ENCODE measurements around the gene SLIT3.
A peak's percentile ranks its signal among the peaks of the same experiment; 100 is the strongest.

Gene SLIT3

GRCh38 chr5:168995024-168995423 lies 305.9 kb downstream of the SLIT3 start:
- Mint-ChIP-seq H3K27me3 (ENCODE audit: low read depth) (peaks cover 28% of the 10 kb centered on the region), H3K9me3 (no peaks in the 10 kb centered on the region), H3K4me1 (peaks cover 27% of the 10 kb centered on the region), H3K27ac (no peak overlapping the region), H3K36me3 (ENCODE audit: low read depth) (peaks cover 3% of the 10 kb centered on the region), H3K4me3 (no peak overlapping the region)
- no peak for TF ChIP-seq CTCF (IDR thresholded peaks at IDR 0.05; ENCODE audit: unreplicated experiment in 3 of 3)

GRCh38 chr5:168992687-168993086 lies 308.3 kb downstream of the SLIT3 start:
- Mint-ChIP-seq H3K27me3 (ENCODE audit: low read depth) (peaks cover 43% of the 10 kb centered on the region), H3K4me1 (peaks cover 44% of the 10 kb centered on the region), H3K4me3 (no peak overlapping the region), H3K9me3 (no peaks in the 10 kb centered on the region), H3K27ac (peak overlapping the region; percentile 85 to 93 (median 89)), H3K36me3 (ENCODE audit: low read depth) (peaks cover 3% of the 10 kb centered on the region)
- TF ChIP-seq CTCF (IDR thresholded peaks at IDR 0.05; ENCODE audit: unreplicated experiment in 3 of 3) = peak; percentile 43 to 51 (median 44)

GRCh38 chr5:168992016-168992415 lies 308.9 kb downstream of the SLIT3 start:
- peak overlapping the region; percentile 85 to 93 (median 89) for H3K27ac Mint-ChIP-seq
- peaks cover 3% of the 10 kb centered on the region for H3K36me3 Mint-ChIP-seq (ENCODE audit: low read depth)
- H3K27me3 Mint-ChIP-seq (ENCODE audit: low read depth) = peaks cover 45% of the 10 kb centered on the region
- H3K4me1 Mint-ChIP-seq = peaks cover 50% of the 10 kb centered on the region
- no peaks in the 10 kb centered on the region for H3K9me3 Mint-ChIP-seq
- H3K4me3 Mint-ChIP-seq = no peak overlapping the region
- TF ChIP-seq CTCF (IDR thresholded peaks at IDR 0.05; ENCODE audit: unreplicated experiment in 3 of 3) = no peak

GRCh38 chr5:168991311-168991710 lies 309.6 kb downstream of the SLIT3 start:
- H3K9me3 Mint-ChIP-seq = no peaks in the 10 kb centered on the region
- TF ChIP-seq CTCF (IDR thresholded peaks at IDR 0.05; ENCODE audit: unreplicated experiment in 3 of 3) = no peak
- no peak overlapping the region for H3K4me3 Mint-ChIP-seq
- peaks cover 48% of the 10 kb centered on the region for H3K27me3 Mint-ChIP-seq (ENCODE audit: low read depth)
- H3K36me3 Mint-ChIP-seq (ENCODE audit: low read depth) = no peaks in the 10 kb centered on the region
- peak overlapping the region in 2 of 3 experiments; percentile 69 to 85 for H3K27ac Mint-ChIP-seq
- peaks cover 50% of the 10 kb centered on the region for H3K4me1 Mint-ChIP-seq

GRCh38 chr5:168990679-168991078 lies 310.3 kb downstream of the SLIT3 start:
- peaks cover 43% of the 10 kb centered on the region for H3K27me3 Mint-ChIP-seq (ENCODE audit: low read depth)
- H3K36me3 Mint-ChIP-seq (ENCODE audit: low read depth) = no peaks in the 10 kb centered on the region

More at GRCh38 chr5:168990679-168991078, 310.3 kb downstream of the SLIT3 start:
- Mint-ChIP-seq H3K27ac (peak overlapping the region in 2 of 3 experiments; percentile 58 to 69), H3K4me1 (peaks cover 50% of the 10 kb centered on the region), H3K9me3 (no peaks in the 10 kb centered on the region), H3K4me3 (no peak overlapping the region)
- TF ChIP-seq CTCF (IDR thresholded peaks at IDR 0.05; ENCODE audit: unreplicated experiment in 3 of 3) = no peak

All from nephron (organoid).